Activated CD8-positive, alpha-beta memory T cell treated with anti-CD3 and anti-CD28 coated beads, Interleukin-2, amount 50 U/mL, for 48 hours (primary cell): ENCODE measurements around the gene RBBP8NL.

Source experiments
- DNase-seq: peaks from one replicate; pipeline ENCODE4 v3.0.0-alpha.2; 2020

RBBP8NL gene

GRCh38 chr20:62417981-62418708 is 9.2 kb downstream of the RBBP8NL start:
- no peak for DNase-seq

- no peak for DNase-seq
Measured at GRCh38 chr20:62416651-62417637, 10.4 kb downstream of the RBBP8NL start.

GRCh38 chr20:62415354-62416111 is 11.8 kb downstream of the RBBP8NL start:
- no peak for DNase-seq

- no peak for DNase-seq
Measured at GRCh38 chr20:62413896-62414481, 13.3 kb downstream of the RBBP8NL start.

- no peak for DNase-seq
Measured at GRCh38 chr20:62413025-62413570, 14.2 kb downstream of the RBBP8NL start.

- no peak for DNase-seq
Measured at GRCh38 chr20:62412194-62413024, 14.9 kb downstream of the RBBP8NL start.

- no peak for DNase-seq
Measured at GRCh38 chr20:62411479-62412193, 15.7 kb downstream of the RBBP8NL start.

- no peak for DNase-seq
Measured at GRCh38 chr20:62410746-62411478, 16.4 kb downstream of the RBBP8NL start.

GRCh38 chr20:62409931-62410745 is 17.2 kb downstream of the RBBP8NL start:
- peak; percentile 66 for DNase-seq

- DNase-seq, result no peak
Measured at GRCh38 chr20:62409086-62409853, 18.1 kb downstream of the RBBP8NL start.

GRCh38 chr20:62408640-62409039 is 18.7 kb downstream of the RBBP8NL start:
- no peak for DNase-seq

- no peak for DNase-seq
Measured at GRCh38 chr20:62408055-62408454, 19.3 kb downstream of the RBBP8NL start.

GRCh38 chr20:62407221-62407992 is 19.9 kb downstream of the RBBP8NL start, which contains the start of gene CABLES2:
CABLES2 (minus strand) TSS chr20:62407285; CDS start chr20:62407276, 9 bp downstream.
- DNase-seq, result peak; percentile 95

- DNase-seq, result no peak
Measured at GRCh38 chr20:62406635-62407176, 20.6 kb downstream of the RBBP8NL start.

- no peak for DNase-seq
Measured at GRCh38 chr20:62405981-62406513, 21.3 kb downstream of the RBBP8NL start.

GRCh38 chr20:62405108-62405980 is 22.0 kb downstream of the RBBP8NL start:
- no peak for DNase-seq
